NCI-H1092 treated with DMSO at 0.1 percent for 48 hours (cell line): Measurements from ENCODE around the gene ARF1.

Source experiments
- DNase-seq: peaks from one replicate; lab custom pipeline; 2025; lab: John Stamatoyannopoulos, UW

Gene ARF1

GRCh38 chr1:228148196-228148861, 65.8 kb downstream of the ARF1 start:
- no peak for DNase-seq
